AG04449 (cell line): Measurements from ENCODE around the gene RAPGEF5.

Experiments used
- CTCF ChIA-PET: fragments of 350-600 bp; formaldehyde crosslinking; extraction: SDS; loops from one replicate; lab custom pipeline; 2021; ENCODE audit warnings: antibody characterized with exemption; lab: Yijun Ruan, JAX
- POLR2A ChIA-PET: fragments of 400-600, 350-600 bp; formaldehyde crosslinking; extraction: SDS; loops from one replicate; lab custom pipeline; 2020; ENCODE audit warnings: antibody characterized with exemption, inconsistent platforms; lab: Yijun Ruan, JAX
- DNase-seq: peaks from one replicate; pipeline ENCODE4 v3.0.0-alpha.2; 2010; ENCODE audit warnings: low read depth, low spot score
- H3K4me3 ChIP-seq: 2 replicates; pipeline ENCODE4 v1.5.1; 2011; ENCODE audit warnings: low read depth, mild to moderate bottlenecking, control low read depth, low read length
- CTCF ChIP-seq: IDR thresholded peaks from one replicate; pipeline ENCODE4 v1.5.1; 2011; ENCODE audit warnings: mild to moderate bottlenecking, moderate library complexity, low read length, control low read depth, inconsistent platforms; ENCODE audit not compliant: insufficient read depth; ENCODE audit errors: missing control alignments

Gene RAPGEF5

GRCh38 chr7:22278660-22279059 is 78.3 kb downstream of the RAPGEF5 start:
- DNase-seq, result no peak
- TF ChIP-seq CTCF, result no peak
- ChIA-PET POLR2A (no interaction called here), CTCF (no interaction called here)
- no peak overlapping the region for H3K4me3 ChIP-seq

- H3K4me3 ChIP-seq, result no peak overlapping the region
- ChIA-PET CTCF (interaction anchor here (1.0 kb wide), 1 partner anchor 167 kb away, joined by 3 read pairs; no protein-coding TSS in a partner anchor), POLR2A (no interaction called here)
- TF ChIP-seq CTCF, result no peak
- DNase-seq, result no peak
Observed at GRCh38 chr7:22277375-22277774, 79.6 kb downstream of the RAPGEF5 start.

GRCh38 chr7:22275661-22276060 is 81.3 kb downstream of the RAPGEF5 start:
- no peak for DNase-seq
- TF ChIP-seq CTCF, result no peak
- no peak overlapping the region for H3K4me3 ChIP-seq
- POLR2A ChIA-PET, result no interaction called here
- CTCF ChIA-PET, result no interaction called here

GRCh38 chr7:22271311-22271710 is 85.6 kb downstream of the RAPGEF5 start:
- POLR2A ChIA-PET, result no interaction called here
- TF ChIP-seq CTCF, result no peak
- no peak overlapping the region for H3K4me3 ChIP-seq
- no peak for DNase-seq
- CTCF ChIA-PET, result interaction anchor here (1.6 kb wide), 1 partner anchor 161 kb away, joined by 7 read pairs; no protein-coding TSS in a partner anchor

GRCh38 chr7:22270371-22270770 is 86.6 kb downstream of the RAPGEF5 start:
- ChIA-PET CTCF (interaction anchor here (1.2 to 1.4 kb wide), 2 partner anchors 14 to 160 kb away, joined by 3 read pairs; no protein-coding TSS in a partner anchor), POLR2A (no interaction called here)
- no peak for TF ChIP-seq CTCF
- DNase-seq, result no peak
- no peak overlapping the region for H3K4me3 ChIP-seq

- CTCF ChIA-PET, result interaction anchor here (1.2 to 1.4 kb wide), 2 partner anchors 13 to 159 kb away, joined by 3 read pairs; no protein-coding TSS in a partner anchor
- no peak overlapping the region for H3K4me3 ChIP-seq
- DNase-seq, result no peak
- TF ChIP-seq CTCF, result no peak
- POLR2A ChIA-PET, result no interaction called here
Observed at GRCh38 chr7:22269963-22270362, 87.0 kb downstream of the RAPGEF5 start.
